Activated T-helper 1 cell treated with anti-CD3 and anti-CD28 coated beads, Interleukin-2, amount 50 U/mL, for 16 hours (primary cell): ENCODE data around the gene TSGA10.
"Not testable (repeated sequence)": the region's sequence is repeated elsewhere in the genome, so short reads cannot be mapped to it uniquely, and the experiment has no call there.

ENCODE experiments used
- DNase-seq, 2 donors: peaks; one replicate each; pipeline ENCODE4 v3.0.0-alpha.2; 2020; ENCODE audit warnings: low read depth in 1 of 2, low spot score in 1 of 2

TSGA10 gene

DNA sequence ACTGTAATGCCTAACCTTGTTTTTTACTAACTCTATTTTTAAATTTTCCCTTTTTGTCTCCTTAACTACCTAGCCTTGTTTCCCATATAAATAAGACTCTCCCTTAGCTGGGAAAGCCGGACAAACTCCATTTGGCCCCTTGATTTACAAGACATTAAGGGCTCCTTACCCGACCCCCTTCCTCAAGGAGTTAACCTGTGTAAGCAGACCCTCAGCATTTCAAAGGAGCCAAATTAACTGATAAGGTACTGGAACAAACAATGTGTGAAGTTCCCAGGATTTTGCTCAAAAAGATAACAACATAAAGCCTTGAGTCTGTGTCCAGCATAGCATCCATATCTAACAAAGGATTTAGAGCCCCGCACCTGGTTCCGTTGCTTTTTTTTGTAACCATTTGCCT, 72.9 kb downstream of the TSGA10 start:
- no peak for DNase-seq

DNA sequence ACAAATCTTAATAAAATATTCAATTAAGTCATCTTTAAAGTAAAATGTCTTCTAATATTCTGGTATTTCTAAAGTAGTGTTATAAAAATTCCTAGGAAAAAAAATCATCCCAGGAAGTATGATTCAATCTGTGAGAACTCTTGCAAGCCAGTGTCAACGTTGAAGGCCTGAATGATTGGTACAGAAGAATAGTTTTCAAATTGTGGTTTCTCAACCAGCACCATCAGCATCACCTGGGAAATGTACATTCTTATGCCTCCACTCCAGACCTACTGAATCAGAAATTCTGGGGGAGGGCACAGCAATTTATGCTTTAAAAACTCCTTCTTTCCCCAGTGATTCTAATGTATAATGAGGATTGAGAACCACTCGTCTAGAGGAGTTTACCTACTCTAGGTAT, 75.5 kb downstream of the TSGA10 start:
- DNase-seq: no peak

DNA sequence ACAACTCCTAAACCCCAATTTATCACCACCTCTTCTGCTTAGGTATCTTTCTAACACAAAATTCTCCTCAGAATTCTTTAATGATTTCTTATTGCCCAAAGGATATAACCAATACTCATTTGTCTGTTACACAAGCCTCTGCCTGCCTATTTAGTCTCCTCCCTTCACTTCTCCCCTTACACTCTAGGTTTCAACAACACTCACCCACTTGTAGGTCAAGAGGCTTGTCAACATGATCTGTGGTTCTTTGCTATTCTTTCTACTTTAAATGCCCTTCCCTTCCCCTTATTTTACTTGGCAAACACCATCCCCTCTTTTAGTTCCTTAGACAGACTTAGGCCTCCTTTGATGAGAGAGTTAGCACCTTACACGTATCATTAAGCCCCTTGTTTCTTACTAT, 82.2 kb downstream of the TSGA10 start:
- DNase-seq: no peak

DNA sequence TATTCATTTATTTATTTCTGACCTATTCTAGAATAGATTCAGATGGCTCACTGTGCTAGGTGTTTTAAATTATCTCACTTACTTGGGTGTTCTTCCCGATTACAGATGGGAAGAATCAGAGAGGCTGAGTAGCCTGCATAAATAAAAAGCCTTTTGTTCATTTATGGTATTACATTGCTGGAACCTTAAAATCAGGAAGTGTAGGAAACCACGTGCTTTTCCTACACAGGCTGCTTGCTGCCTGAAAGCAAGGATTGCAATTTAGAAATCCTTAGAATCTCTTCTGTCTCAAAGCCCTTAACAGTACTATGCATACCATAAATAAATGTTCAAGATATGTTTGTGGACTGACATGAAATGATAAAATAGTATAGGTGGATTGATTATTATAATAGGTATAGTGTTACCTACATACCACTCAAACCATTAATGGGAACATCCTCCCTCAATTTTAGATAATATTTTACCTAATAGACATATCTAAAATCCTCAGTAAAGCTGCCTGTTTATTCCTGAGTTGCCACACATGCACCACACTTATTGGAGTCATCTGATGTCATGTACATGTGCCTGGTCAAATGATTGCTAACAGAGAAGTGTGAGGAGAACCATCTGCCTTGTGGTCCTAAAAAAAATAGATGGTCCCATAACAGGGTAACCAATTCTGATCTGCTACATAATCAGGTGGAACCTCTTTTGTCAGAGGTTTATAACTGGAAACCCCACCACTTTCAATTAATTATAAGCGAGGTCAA, 86.7 kb downstream of the TSGA10 start:
- no peak for DNase-seq

DNA sequence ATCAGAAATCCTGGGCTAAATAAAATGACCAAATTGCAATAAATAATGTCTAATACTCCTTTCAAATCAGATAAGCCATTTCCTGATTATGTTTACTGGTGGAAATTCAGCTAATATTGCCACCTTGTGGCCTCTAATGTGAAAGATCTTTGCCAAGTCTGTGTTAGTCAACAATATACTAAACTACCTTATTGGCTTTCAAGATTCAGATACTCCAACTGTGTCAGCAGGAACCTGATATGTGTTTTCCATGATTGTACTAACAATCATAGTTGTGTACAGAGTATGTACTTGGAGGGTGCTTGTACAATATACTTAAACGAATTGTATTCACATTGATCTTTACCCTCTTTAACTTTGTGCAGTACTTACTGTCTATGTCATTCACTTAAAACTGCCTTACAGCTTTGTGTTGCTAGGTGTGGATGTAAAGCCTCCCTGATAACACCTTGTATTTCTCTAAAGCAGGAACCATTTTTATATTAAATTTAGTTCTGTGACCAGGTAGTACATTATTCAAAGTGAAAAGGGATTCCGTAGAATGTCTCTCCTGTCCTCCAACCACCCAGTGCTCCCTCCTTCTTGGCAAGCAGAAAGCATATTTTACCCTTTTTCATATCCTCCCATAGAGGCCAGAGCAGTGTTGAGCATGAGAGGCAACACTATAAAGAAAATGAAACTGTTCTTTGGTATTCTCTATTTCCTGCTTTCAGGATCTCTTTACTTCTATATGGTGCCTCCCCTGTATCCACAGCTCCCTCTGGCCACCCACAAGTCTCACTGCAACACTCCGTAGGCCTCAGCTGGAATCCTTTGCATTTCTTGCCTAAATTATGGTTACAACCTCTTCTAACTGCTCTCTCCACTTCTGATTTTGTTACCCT, 88.4 kb downstream of the TSGA10 start:
- DNase-seq: no peak

DNA sequence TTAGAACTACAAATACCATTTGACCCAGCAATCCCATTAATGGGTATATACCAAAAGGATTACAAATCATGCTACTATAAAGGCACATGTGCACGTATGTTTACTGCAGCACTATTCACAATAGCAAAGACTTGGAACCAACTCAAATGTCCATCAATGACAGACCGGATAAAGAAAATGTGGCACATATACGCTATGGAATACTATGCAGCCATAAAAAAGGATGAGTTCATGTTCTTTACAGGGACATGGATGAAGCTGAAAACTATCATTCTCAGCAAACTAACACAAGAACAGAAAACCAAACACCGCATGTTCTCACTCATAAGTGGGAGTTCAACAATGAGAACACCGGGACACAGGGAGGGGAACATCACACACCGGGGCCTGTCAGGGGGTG, 105.6 kb downstream of the TSGA10 start:
- not testable (repeated sequence) for DNase-seq

DNA sequence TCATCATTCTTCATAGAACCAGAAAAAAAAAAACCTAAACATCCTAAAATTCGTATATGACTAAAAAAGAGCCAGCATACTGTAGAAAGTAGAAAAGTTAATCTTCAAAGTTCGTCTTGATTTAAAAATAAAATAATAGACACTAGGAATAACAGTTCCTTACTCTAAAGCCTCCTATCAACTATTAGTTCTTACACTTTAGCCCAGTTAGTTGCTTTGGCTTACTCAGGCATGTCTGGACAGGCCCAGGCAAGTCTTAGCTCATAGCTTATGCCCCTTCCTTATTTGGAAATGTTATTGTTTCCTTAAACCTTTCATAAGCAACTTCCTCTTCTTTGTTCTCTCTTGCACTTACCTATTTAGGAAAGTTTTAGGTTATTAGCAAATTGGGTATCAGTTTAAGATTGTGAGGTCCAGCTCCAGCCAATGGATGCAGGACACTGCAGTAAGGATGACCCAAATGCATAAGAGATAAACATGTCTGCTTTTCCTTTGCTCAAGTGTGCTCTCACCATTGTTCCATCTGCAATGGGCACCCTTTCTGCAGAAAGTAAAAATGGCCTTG, 113.9 kb downstream of the TSGA10 start:
- DNase-seq: not testable (repeated sequence)

DNA sequence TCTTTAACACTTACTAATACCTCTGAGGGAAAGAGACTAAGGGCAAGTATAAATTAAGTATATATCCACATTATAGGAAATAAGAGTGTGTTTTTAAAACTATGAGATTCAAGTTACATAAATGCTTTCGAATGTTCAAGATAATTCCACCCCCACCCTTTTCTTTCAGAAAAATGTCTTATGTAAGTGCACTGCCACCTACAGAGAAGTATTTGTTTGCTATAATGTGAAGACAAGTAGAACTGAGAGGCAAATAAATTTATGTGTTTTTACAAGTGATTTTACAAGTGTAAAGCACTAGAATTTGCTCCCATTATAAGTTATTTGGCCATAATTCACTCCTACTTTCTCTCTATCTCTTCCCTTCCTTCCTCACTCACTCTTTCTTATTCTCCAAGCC, 118.8 kb downstream of the TSGA10 start:
- DNase-seq: no peak

DNA sequence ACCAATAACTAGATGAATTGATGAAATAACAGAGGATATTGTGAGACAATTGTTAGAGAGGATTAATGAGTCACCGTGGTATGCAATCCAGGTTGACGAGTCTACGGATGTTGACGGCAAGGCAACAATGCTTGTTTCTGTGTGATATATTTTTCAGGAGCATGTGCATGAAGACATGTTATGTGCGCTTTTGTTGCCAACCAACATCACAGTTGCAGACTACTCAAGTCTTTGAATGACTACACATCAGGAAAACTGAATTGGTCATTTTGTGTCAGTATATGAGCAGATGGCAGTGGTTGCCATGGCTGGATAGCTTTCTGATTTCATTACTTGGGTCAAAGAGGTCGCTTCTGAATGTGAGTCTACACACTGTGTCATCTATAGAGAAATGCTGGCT, 122.0 kb downstream of the TSGA10 start:
- DNase-seq: no peak

DNA sequence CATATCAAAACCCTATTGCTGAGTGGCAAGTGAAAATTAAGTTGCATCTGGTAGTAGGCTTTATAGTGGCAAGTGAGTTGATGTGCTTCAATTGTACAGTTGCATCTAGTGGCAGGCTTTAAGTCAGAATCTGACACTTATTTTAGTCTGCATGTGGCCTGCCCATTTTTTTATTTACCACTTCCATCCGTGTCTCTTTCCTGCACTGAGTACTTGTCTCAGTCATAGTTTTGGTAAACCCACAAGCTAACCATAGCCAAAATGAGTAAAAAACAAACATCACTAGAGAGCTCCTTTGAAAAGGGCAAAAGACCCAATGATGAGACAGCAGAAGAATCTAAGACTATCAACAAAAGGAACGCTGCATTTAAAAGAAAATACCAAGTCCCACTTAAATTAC, 122.7 kb downstream of the TSGA10 start:
- DNase-seq: no peak

DNA sequence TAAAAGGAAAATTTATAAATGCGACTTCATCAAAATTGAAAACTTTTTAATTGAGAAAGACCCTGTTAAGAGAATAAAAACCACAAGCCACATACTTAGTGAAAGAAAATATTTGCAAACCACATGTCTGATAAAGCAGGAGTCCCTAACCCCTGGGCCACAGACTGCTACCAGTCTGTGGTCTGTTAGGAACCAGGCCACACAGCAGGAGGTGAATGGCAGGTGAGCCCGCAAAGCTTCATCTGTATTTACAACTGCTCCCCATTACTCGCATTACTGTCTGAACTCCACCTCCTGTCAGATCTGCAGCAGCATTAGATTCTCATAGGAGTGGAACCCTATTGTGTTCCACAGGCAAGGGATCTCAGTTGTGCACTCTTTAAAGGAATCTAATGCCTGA, 123.3 kb downstream of the TSGA10 start:
- no peak for DNase-seq

DNA sequence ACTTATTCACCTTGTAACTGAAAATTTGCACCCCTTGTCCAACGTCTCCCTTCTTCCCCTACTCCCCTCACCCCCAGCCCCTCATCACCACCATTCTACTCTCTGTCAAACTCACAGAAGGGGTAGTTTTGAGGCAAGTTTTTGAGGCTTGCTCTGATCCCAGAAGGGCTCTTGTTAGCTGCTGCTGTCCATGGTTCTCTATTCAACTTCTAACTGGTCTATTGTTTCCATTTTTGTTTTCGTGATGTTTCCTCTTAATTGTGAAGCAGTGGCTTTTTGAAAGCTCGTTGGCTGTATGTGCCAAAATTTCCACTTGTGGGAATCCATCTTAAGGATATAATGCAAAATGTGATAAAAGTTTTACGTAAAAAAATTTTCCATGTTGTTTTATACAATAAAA, 126.2 kb downstream of the TSGA10 start:
- no peak for DNase-seq

DNA sequence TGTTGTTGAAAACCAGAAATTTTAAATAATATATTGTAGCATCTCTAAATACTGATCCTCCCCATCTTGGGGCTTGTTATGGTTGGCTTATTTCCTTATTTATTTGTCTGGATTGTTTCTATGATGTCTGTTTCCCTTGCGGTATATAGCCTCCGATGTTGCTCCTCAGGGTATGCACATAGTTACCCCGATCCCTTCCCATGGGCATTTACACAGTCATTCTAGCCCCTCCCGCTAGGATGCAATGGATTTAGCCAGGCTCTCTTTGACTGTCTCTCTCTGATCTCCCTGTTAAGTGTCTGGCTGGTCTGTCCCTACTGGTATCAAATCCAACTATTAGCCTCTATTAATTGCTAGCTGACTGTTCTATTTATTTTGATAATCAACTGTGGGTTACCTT, 126.9 kb downstream of the TSGA10 start:
- no peak for DNase-seq

DNA sequence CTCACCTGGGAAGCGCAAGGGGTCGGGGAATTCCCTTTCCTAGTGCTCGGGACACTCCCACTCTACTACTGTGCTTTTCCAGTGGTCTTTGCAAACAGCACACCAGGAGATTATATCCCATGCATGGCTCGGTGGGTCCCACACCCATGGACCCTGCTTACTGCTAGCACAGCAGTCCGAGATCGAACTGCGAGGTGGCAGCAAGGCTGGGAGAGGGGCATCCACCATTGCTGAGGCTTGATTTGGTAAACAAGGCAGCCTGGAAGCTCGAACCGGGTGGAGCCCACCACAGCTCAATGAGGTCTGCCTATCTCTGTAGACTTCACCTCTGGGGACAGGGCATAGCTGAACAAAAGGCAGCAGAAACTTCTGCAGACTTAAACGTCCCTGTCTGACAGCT, 154.0 kb downstream of the TSGA10 start:
- DNase-seq: no peak

DNA sequence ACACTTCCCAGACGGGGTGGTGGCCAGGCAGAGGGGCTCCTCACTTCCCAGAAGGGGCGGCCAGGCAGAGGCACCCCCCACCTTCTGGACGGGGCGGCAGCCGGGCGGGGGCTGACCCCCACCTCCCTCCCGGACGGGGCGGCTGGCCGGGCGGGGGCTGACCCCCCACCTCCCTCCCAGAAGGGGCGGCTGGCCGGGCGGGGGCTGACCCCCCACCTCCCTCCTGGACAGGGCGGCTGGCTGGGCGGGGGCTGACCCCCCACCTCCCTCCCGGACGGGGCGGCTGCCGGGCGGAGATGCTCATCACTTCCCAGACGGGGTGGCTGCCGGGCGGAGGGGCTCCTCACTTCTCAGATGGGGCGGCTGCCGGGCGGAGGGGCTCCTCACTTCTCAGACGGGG, 166.0 kb downstream of the TSGA10 start:
- DNase-seq: not testable (repeated sequence)

DNA sequence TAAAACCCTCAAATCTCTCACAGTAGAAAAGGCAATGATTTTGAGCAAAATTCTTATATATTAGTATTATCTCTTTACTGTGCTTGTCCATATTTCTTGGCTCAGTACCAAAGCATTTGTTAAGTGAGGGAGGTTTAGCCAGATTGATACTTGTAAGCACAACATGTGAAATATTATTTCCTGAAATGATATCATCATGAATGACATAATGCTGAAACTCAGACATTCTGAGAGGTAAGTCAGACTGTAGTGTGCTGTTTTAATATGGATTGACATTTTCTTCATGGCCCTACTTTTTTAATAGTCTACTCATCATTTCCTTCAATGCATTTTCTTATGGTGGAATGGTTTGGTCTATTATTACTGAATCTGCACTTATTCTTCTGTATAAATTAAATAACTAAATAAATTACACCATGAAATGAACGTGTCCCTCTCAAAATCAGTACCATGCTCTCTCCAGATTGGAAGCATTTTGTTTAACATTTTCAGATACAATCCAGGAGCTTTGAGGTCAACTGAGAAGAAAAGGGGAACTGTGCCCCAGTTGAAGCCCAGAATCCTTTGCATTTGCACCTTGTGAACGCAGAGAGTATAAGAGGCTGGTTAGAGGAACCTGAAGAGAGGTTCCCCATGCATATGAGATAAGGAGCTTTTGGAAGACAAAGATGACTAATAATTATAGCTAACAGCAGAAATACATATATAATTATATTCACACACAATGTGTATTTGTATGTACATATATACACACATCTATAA, 168.7 kb downstream of the TSGA10 start:
- DNase-seq: no peak

DNA sequence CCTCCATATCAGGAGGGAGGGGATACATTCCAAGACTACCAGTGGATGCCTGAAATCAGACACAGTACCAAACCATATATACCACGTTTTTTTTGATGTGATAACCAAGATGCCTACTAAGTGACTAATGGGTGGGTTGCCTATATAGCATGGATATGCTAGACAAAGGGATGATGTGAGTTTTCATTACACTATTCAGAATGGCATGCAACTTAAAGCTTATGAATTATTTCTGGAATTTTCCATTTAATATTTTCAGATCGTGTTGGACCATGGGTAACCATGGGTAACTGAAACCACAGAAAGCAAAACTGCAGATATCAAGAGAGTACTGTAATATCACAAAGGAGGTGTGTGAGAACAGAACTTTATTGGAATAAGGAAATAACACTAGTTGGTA, 179.1 kb downstream of the TSGA10 start:
- DNase-seq: no peak

DNA sequence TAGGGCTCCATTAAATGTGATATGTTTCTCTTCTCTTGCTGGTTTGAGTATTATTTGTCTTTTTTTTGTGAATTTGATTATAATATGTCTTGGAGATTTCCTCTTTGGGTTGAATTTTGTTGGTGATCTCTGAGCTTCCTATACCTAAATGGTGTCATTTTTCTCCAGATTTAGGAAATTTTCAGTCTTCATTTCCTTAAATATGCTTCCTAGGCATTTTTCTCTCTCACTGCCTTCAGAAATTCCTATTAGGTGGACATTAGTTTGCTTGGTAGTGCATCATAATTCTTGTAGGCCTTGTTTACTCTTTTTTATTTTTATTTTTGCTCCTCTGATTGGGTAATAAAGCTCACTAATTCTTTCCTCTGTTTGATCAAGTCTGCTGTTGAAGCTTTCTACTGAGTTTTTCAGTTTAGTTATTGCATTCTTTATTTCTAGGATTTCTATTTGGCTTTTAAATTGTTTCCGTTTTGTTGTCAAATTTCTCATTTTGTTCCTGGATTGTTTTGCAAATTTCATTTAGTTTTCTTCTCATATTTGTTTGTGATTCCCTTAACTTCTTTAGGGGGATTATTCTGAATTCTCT, 182.1 kb downstream of the TSGA10 start:
- DNase-seq: no peak

DNA sequence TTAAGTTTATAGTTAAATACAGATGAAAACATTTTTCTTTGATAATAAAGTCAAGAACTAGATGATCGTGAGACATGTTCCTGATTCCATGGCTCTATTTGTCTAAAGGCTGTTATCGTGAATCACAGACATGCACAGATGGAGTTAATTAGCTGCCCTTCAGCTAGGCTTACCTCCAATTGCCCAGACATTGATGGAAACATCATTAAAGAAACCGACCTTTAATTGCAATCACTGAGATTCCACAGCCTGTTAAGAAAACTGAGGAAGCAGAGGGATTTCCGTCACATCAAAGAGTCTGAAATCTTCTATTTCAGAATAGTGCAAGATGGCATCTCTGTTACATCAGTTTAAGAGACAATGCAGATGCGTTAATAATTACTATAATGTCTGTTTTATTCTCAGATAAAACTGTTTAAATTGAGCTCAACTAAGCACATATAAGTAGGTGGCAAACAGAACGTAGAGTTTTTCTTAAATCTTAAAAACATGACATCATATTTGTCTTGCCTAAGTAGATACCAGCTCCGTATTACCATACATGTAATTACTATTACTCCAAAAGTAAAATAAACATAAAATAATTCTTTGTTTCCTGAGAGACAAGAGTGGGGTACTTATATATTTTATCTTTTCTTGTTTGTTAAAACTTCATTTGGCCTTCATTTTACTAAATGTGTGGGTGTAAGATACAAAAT, 194.8 kb downstream of the TSGA10 start:
- DNase-seq: no peak

DNA sequence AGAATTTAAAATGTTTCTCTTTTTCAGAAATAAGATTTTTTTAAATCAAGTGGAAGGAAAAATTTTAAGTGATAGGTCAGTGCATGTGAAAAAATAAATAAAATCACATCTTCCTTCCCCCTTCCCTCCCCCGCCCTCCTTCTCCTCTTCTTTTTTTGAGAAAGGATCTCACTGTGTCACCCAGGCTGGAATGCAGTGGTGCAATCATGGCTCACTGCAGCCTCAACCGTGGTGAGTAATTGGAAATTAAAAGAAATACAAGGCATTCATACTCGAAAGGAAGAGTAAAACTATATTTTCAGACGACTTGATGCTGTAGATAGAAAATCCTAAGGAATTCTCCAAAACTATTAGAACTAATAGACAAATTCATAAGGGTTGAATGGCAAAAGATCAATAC, 201.8 kb downstream of the TSGA10 start:
- no peak for DNase-seq
